B cell (primary cell): ENCODE data around the gene PRDM4. TPM values are rescaled to one million over a fixed set of nuclear protein-coding genes. Genes with fewer than 3 reads are reported as not detected.

ENCODE experiments used
- ATAC-seq: fragments of 200-7000 bp; cut with Tn5 transposase; one replicate; pipeline ENCODE4 v1.10.0; 2021; ENCODE audit warnings: low read depth, mild to moderate bottlenecking, moderate number of reproducible peaks, moderate library complexity
- CTCF ChIA-PET: fragments of 350-600 bp; sonication (Branson Sonifier 250); formaldehyde crosslinking; loops from one replicate; lab custom pipeline; 2021; ENCODE audit warnings: antibody characterized with exemption, inconsistent platforms; lab: Charles Lee
- POLR2A ChIA-PET: fragments of 350-600 bp; sonication (Branson Sonifier 250); formaldehyde crosslinking; loops from one replicate; lab custom pipeline; 2021; ENCODE audit warnings: antibody characterized with exemption; lab: Charles Lee
- DNase-seq: peaks from one replicate; pipeline ENCODE4 v3.0.0; 2013
- H2AFZ ChIP-seq: 2 replicates; pipeline ENCODE4 v1.6.1; 2012; ENCODE audit warnings: mild to moderate bottlenecking, low read depth, low read length; ENCODE audit not compliant: insufficient read depth, poor library complexity, severe bottlenecking
- H3K27ac ChIP-seq, 2 donors: 1 replicate in 1 of 2; 2 replicates in 1 of 2; pipeline ENCODE4 v1.5.1; 2012 to 2013; ENCODE audit warnings: low read length in 2 of 2, mild to moderate bottlenecking in 2 of 2, moderate library complexity in 1 of 2
- H3K27me3 ChIP-seq, 4 experiments: fragments of 200-600 bp in 1 of 4; sonication (generic) in 1 of 4; replicated peaks in 1 of 4; 1 replicate in 2 of 4; 2 replicates in 2 of 4; pipeline versions ENCODE4 v1.6.1 to v1.7.0; 2013 to 2016; ENCODE audit warnings: low read length in 3 of 4, mild to moderate bottlenecking in 2 of 4, mixed read lengths in 1 of 4, moderate library complexity in 1 of 4; ENCODE audit not compliant: insufficient read depth in 4 of 4, control insufficient read depth in 3 of 4; ENCODE audit errors: control extremely low read depth in 1 of 4
- H3K36me3 ChIP-seq, 2 experiments: replicated peaks in 1 of 2; 1 replicate in 1 of 2; 2 replicates in 1 of 2; pipeline versions ENCODE4 v1.6.1 to v1.7.1; 2013; ENCODE audit warnings: low read length in 1 of 2; ENCODE audit not compliant: insufficient read depth in 2 of 2, control insufficient read depth in 1 of 2; ENCODE audit errors: control extremely low read depth in 1 of 2, extremely low read depth in 1 of 2
- H3K4me1 ChIP-seq, 2 donors: fragments of 200-600 bp in 1 of 2; sonication (generic) in 1 of 2; 1 replicate in 1 of 2; 2 replicates in 1 of 2; pipeline versions ENCODE4 v1.5.1 to v1.6.1; 2013 to 2017; ENCODE audit warnings: low read length in 2 of 2; ENCODE audit not compliant: control insufficient read depth in 2 of 2, insufficient read depth in 2 of 2
- H3K4me2 ChIP-seq: replicated peaks from 2 replicates; pipeline ENCODE3; 2012; ENCODE audit warnings: mild to moderate bottlenecking, low read depth, low read length; ENCODE audit not compliant: poor library complexity, severe bottlenecking
- H3K4me3 ChIP-seq, 5 experiments: fragments of 200-600 bp in 1 of 5; sonication (generic) in 1 of 5; 1 replicate in 3 of 5; 2 replicates in 2 of 5; pipeline versions ENCODE4 v1.5.1 to v1.7.0; 2011 to 2016; ENCODE audit warnings: low read length in 4 of 5, mild to moderate bottlenecking in 4 of 5, low read depth in 2 of 5, control low read depth in 1 of 5, moderate library complexity in 1 of 5; ENCODE audit not compliant: insufficient read depth in 1 of 5; ENCODE audit errors: control extremely low read depth in 1 of 5, extremely low read depth in 1 of 5
- H3K79me2 ChIP-seq: fragments of 200-600 bp; sonication (generic); one replicate; pipeline ENCODE4 v1.6.0; 2016; ENCODE audit warnings: low read length; ENCODE audit not compliant: control insufficient read depth, insufficient read depth
- H3K9ac ChIP-seq: fragments of 200-600 bp; sonication (generic); 2 replicates; pipeline ENCODE4 v1.6.1; 2017; ENCODE audit warnings: mild to moderate bottlenecking, low read length, moderate library complexity
- H3K9me3 ChIP-seq, 3 donors: one replicate each; pipeline versions ENCODE4 v1.6.1 to v1.7.1; 2013; ENCODE audit warnings: low read length in 2 of 3; ENCODE audit not compliant: control insufficient read depth in 2 of 3, insufficient read depth in 1 of 3; ENCODE audit errors: control extremely low read depth in 1 of 3
- H4K20me1 ChIP-seq: 2 replicates; pipeline ENCODE4 v1.6.0; 2012; ENCODE audit warnings: mild to moderate bottlenecking, low read length; ENCODE audit not compliant: insufficient read depth, control insufficient read depth, poor library complexity, severe bottlenecking
- H3K27ac Mint-ChIP-seq: one replicate; pipeline ENCODE4 v1.8.0; 2021; ENCODE audit warnings: mixed read lengths
- H3K27me3 Mint-ChIP-seq: one replicate; pipeline ENCODE4 v1.8.0; 2021; ENCODE audit warnings: mixed read lengths
- H3K4me1 Mint-ChIP-seq: one replicate; pipeline ENCODE4 v1.8.0; 2021; ENCODE audit warnings: mixed read lengths
- H3K4me3 Mint-ChIP-seq: one replicate; pipeline ENCODE4 v1.8.0; 2021; ENCODE audit warnings: mixed read lengths
- H3K9me3 Mint-ChIP-seq: one replicate; pipeline ENCODE4 v1.8.0; 2022; ENCODE audit warnings: mixed read lengths; ENCODE audit not compliant: insufficient read depth
- EZH2 ChIP-seq: IDR thresholded peaks from 2 replicates; pipeline ENCODE4 v1.6.1; 2012; ENCODE audit warnings: borderline replicate concordance, low read depth, mild to moderate bottlenecking, moderate library complexity, low read length; ENCODE audit not compliant: insufficient read depth, poor library complexity, severe bottlenecking
- WGBS: methylation state at CpG from one replicate; pipeline ENCODE4 v1.1.5; 2013; ENCODE audit warnings: missing lambda C conversion rate; ENCODE audit not compliant: insufficient coverage; 5-methylcytosine and 5-hydroxymethylcytosine counted together
- intact Hi-C: fragments of 100-400 bp; cut with micrococcal nuclease; formaldehyde crosslinking; loops from one replicate; pipeline ENCODE4 v1.10.0; 2022
- polyA plus RNA-seq: library from polyadenylated mRNA; depleted of rRNA; stranded (reverse); fragments of >200 nt; gene quantifications from 2 replicates; pipeline ENCODE4 v1.2.3, GENCODE V29; 2012
- total RNA-seq, 2 donors: library from RNA; stranded (reverse); fragments of 120-200 nt in 1 of 2; gene quantifications; 1 replicate in 1 of 2; 2 replicates in 1 of 2; pipeline versions ENCODE4 v1.2.3 to v1.2.4, GENCODE V29; 2013 to 2022
- TF ChIP-seq, protein P1 (sequence below): fragments of 200-600 bp; IDR thresholded peaks from one replicate; pipeline ENCODE4 v1.8.0; 2022; ENCODE audit warnings: antibody characterized with exemption, mild to moderate bottlenecking

PRDM4 gene
- total and polyA plus RNA-seq, 2 donors (not counting 1 experiment from before 2014, with no cell fraction given): 50.1 to 117 TPM

DNA sequence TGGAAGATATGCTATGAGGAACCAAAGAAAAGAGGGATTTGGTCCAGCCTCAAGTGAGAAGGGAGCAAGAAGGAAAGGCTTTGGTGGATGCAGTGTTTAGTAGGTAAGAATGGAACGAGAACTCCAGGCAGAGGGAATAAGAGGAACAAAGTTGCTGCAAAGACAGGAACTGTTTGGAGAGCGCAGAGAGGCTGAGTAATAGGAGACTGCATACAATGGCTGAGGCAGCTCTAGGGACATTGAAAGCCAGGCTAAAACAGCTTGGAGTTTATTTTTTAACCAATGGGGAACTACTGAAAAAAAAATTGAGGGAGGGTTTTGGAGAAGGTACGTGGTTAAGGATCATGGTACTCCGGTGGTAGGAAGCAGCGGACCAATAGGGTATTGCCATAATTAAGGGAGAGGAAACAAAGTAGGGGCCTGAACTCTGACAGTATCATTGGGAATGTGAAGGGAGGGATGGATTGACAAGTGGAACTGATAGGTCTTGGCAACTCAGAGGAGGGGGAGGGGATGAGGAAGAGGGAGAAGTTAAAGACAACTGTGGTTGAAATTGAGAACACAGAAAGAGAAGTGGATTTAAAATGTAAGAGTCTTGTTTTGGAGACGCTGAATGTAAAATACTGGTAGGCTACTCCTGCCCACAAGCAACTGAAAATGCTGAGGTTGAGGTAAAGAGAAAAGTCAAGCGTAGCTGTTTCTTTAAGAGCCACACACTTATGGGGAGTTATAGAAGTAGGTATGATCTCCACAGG, 18.3 kb upstream of the PRDM4 start:
- Histone ChIP-seq H2AFZ (no peak overlapping the region), H3K4me2 (no peak overlapping the region)

More for the DNA sequence above, 18.3 kb upstream of the PRDM4 start:
- Histone ChIP-seq H3K9me3 (no peaks in the 10 kb centered on the region), H3K36me3 (no peaks in the 10 kb centered on the region), H3K27me3 (peaks cover 2 to 26% (median 23%) of the 10 kb centered on the region in 4 experiments), H3K4me3 (no peak overlapping the region), H3K27ac (no peak overlapping the region), H3K79me2 (no peaks in the 10 kb centered on the region), H3K9ac (no peak overlapping the region), H4K20me1 (no peaks in the 10 kb centered on the region), H3K4me1 (peaks cover 35 to 40% of the 10 kb centered on the region in 2 donors)
- Mint-ChIP-seq H3K4me1 (peaks cover 39% of the 10 kb centered on the region), H3K9me3 (no peaks in the 10 kb centered on the region), H3K27ac (peak overlapping the region; percentile 42), H3K27me3 (peaks cover 31% of the 10 kb centered on the region), H3K4me3 (peak overlapping the region; percentile 69)
- CTCF ChIA-PET: interaction anchor here (0.6 kb wide), 1 partner anchor 107 kb away, joined by 3 read pairs; no protein-coding TSS in a partner anchor
- 62% methylated on average over 7 of the region's 7 CpGs for WGBS
- no peak for TF ChIP-seq EZH2
- TF ChIP-seq, protein P1, sequence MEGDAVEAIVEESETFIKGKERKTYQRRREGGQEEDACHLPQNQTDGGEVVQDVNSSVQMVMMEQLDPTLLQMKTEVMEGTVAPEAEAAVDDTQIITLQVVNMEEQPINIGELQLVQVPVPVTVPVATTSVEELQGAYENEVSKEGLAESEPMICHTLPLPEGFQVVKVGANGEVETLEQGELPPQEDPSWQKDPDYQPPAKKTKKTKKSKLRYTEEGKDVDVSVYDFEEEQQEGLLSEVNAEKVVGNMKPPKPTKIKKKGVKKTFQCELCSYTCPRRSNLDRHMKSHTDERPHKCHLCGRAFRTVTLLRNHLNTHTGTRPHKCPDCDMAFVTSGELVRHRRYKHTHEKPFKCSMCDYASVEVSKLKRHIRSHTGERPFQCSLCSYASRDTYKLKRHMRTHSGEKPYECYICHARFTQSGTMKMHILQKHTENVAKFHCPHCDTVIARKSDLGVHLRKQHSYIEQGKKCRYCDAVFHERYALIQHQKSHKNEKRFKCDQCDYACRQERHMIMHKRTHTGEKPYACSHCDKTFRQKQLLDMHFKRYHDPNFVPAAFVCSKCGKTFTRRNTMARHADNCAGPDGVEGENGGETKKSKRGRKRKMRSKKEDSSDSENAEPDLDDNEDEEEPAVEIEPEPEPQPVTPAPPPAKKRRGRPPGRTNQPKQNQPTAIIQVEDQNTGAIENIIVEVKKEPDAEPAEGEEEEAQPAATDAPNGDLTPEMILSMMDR: no peak
- POLR2A ChIA-PET: no interaction called here
- DNase-seq (peak; percentile 53), ATAC-seq (peak; percentile 60)
- intact Hi-C loops: no loop called here
